CD14-positive monocyte (primary cell): ENCODE data around the gene GALC. TPM values are rescaled to one million over a fixed set of nuclear protein-coding genes. Genes with fewer than 3 reads are reported as not detected.

Experiments
- DNase-seq, 3 donors: peaks; one replicate each; pipeline ENCODE4 v3.0.0-alpha.2; 2011 to 2022
- H2AFZ ChIP-seq: 2 replicates; pipeline ENCODE4 v1.6.0; 2012; ENCODE audit warnings: mild to moderate bottlenecking, low read depth, low read length, inconsistent platforms; ENCODE audit not compliant: insufficient read depth, poor library complexity, severe bottlenecking
- H3K27ac ChIP-seq, 2 donors: 1 replicate in 1 of 2; 2 replicates in 1 of 2; pipeline ENCODE4 v1.5.1; 2012 to 2013; ENCODE audit warnings: low read length in 2 of 2, control low read depth in 1 of 2, inconsistent platforms in 1 of 2, low read depth in 1 of 2, mild to moderate bottlenecking in 1 of 2
- H3K27me3 ChIP-seq, 2 donors: one replicate each; pipeline versions ENCODE4 v1.6.0 to v1.6.1; 2011 to 2013; ENCODE audit warnings: low read length in 2 of 2; ENCODE audit not compliant: control insufficient read depth in 2 of 2, insufficient read depth in 2 of 2
- H3K36me3 ChIP-seq, 2 donors: replicated peaks in 1 of 2; 1 replicate in 1 of 2; 2 replicates in 1 of 2; pipeline versions ENCODE4 v1.5.1 to v1.6.1; 2012 to 2013; ENCODE audit warnings: low read length in 2 of 2, control low read depth in 1 of 2, inconsistent platforms in 1 of 2, mild to moderate bottlenecking in 1 of 2; ENCODE audit not compliant: insufficient read depth in 2 of 2, control insufficient read depth in 1 of 2
- H3K4me1 ChIP-seq, 2 donors: 1 replicate in 1 of 2; 2 replicates in 1 of 2; pipeline versions ENCODE4 v1.5.1 to v1.6.1; 2012 to 2013; ENCODE audit warnings: low read length in 2 of 2, control low read depth in 1 of 2, inconsistent platforms in 1 of 2, mild to moderate bottlenecking in 1 of 2, moderate library complexity in 1 of 2; ENCODE audit not compliant: insufficient read depth in 2 of 2, control insufficient read depth in 1 of 2
- H3K4me2 ChIP-seq: replicated peaks from 2 replicates; pipeline ENCODE3; 2012; ENCODE audit warnings: low read length, moderate library complexity, mild to moderate bottlenecking; ENCODE audit not compliant: poor library complexity, severe bottlenecking; ENCODE audit errors: extremely low read depth
- H3K4me3 ChIP-seq, 3 experiments: fragments of 200-600 bp in 1 of 3; sonication (generic) in 1 of 3; replicated peaks in 1 of 3; 1 replicate in 2 of 3; 2 replicates in 1 of 3; pipeline ENCODE4 v1.5.1; 2011 to 2013; ENCODE audit warnings: low read length in 3 of 3, mild to moderate bottlenecking in 3 of 3, control low read depth in 2 of 3, low read depth in 2 of 3, inconsistent platforms in 1 of 3, moderate library complexity in 1 of 3
- H3K79me2 ChIP-seq: 2 replicates; pipeline ENCODE4 v1.6.0; 2012; ENCODE audit warnings: mild to moderate bottlenecking, control low read depth, inconsistent platforms, low read length, moderate library complexity; ENCODE audit not compliant: insufficient read depth
- H3K9ac ChIP-seq: 2 replicates; pipeline ENCODE4 v1.6.0; 2017; ENCODE audit warnings: low read length, mild to moderate bottlenecking; ENCODE audit not compliant: insufficient read depth, poor library complexity, severe bottlenecking
- H3K9me3 ChIP-seq, 2 donors: replicated peaks in 1 of 2; 1 replicate in 1 of 2; 2 replicates in 1 of 2; pipeline versions ENCODE4 v1.5.1 to v1.6.1; 2012 to 2013; ENCODE audit warnings: low read length in 2 of 2, control low read depth in 1 of 2; ENCODE audit not compliant: control insufficient read depth in 1 of 2, insufficient read depth in 1 of 2
- H4K20me1 ChIP-seq: 2 replicates; pipeline ENCODE4 v1.6.0; 2012; ENCODE audit warnings: mild to moderate bottlenecking, low read length, control low read depth, moderate library complexity; ENCODE audit not compliant: insufficient read depth
- H3K27ac Mint-ChIP-seq, 7 donors: one replicate each; pipeline ENCODE4 v1.8.0; 2020; ENCODE audit warnings: mild to moderate bottlenecking in 7 of 7, mixed read lengths in 7 of 7, moderate library complexity in 6 of 7, inconsistent platforms in 2 of 7
- H3K27me3 Mint-ChIP-seq, 3 donors: one replicate each; pipeline ENCODE4 v1.8.0; 2021 to 2022; ENCODE audit warnings: low read depth in 3 of 3, mild to moderate bottlenecking in 3 of 3, mixed read lengths in 3 of 3, moderate library complexity in 3 of 3, inconsistent platforms in 1 of 3
- H3K36me3 Mint-ChIP-seq, 2 donors: one replicate each; pipeline ENCODE4 v1.8.0; 2020; ENCODE audit warnings: mixed read lengths in 2 of 2, inconsistent platforms in 1 of 2, mild to moderate bottlenecking in 1 of 2
- H3K4me1 Mint-ChIP-seq: one replicate; pipeline ENCODE4 v1.8.0; 2020; ENCODE audit warnings: mild to moderate bottlenecking, mixed read lengths
- H3K4me3 Mint-ChIP-seq, 2 donors: one replicate each; pipeline ENCODE4 v1.8.0; 2020; ENCODE audit warnings: mild to moderate bottlenecking in 2 of 2, mixed read lengths in 2 of 2, moderate library complexity in 1 of 2
- H3K9me3 Mint-ChIP-seq, 7 donors: one replicate each; pipeline ENCODE4 v1.8.0; 2020 to 2022; ENCODE audit warnings: mixed read lengths in 7 of 7, mild to moderate bottlenecking in 6 of 7, moderate library complexity in 6 of 7, inconsistent platforms in 2 of 7
- WGBS: methylation state at CpG from one replicate; pipeline ENCODE4 v1.1.5; 2013; ENCODE audit warnings: missing lambda C conversion rate; ENCODE audit not compliant: insufficient coverage; 5-methylcytosine and 5-hydroxymethylcytosine counted together
- intact Hi-C, 2 donors: fragments of 100-400 bp; cut with micrococcal nuclease; formaldehyde crosslinking; loops; one replicate each; pipeline versions ENCODE4 v1.15.0 to v1.15.1; 2023
- polyA plus RNA-seq, 3 donors: library from polyadenylated mRNA; depleted of rRNA in 1 of 3; unstranded in 2 of 3; stranded (reverse) in 1 of 3; fragments of 300-500 nt in 2 of 3; fragments of >200 nt in 1 of 3; fragmentation: Illumina TruSeq in 2 of 3; gene quantifications; 1 replicate in 2 of 3; 2 replicates in 1 of 3; pipeline ENCODE4 v1.2.3, GENCODE V29; 2012 to 2021
- TF ChIP-seq, protein P1 (sequence below): fragments of 200-600 bp; IDR thresholded peaks from one replicate; pipeline ENCODE4 v1.8.0; 2022; ENCODE audit warnings: antibody characterized with exemption, mild to moderate bottlenecking

Gene GALC
- polyA plus RNA-seq, 3 donors = 28.6 to 40.6 (median 33.8) TPM

DNA sequence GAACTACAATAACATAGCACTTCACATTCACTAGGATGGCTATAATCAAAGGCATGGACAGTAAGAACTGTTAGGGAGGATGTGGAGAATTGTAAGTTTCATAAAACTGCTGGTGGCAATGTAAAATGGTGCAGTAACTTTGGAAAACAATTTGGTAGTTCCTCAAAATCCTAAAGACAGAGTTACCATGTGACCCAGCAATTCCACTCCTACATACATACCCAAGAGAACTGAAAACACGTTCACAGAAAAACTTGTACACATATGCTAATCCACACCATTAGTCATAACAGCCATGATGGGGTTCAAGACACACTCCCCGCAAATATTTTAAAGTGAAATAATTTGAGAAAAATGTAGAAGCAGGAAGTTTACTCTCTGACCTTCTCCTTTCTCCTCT is 31.7 kb downstream of the GALC start:
- H3K9me3 Mint-ChIP-seq = peaks cover 1 to 14% (median 4%) of the 10 kb centered on the region in 7 donors
- Histone ChIP-seq H3K9ac (no peak overlapping the region), H3K9me3 (peaks cover 0 to 4% of the 10 kb centered on the region in 2 donors), H4K20me1 (no peaks in the 10 kb centered on the region), H2AFZ (no peak overlapping the region), H3K4me3 (no peak overlapping the region), H3K4me1 (peaks cover 0 to under 1% of the 10 kb centered on the region in 2 donors), H3K27me3 (no peaks in the 10 kb centered on the region), H3K36me3 (peaks cover 57 to 95% of the 10 kb centered on the region in 2 donors), H3K79me2 (no peaks in the 10 kb centered on the region), H3K27ac (no peak overlapping the region), H3K4me2 (no peak overlapping the region)
- no peaks in the 10 kb centered on the region for H3K27me3 Mint-ChIP-seq
- H3K27ac Mint-ChIP-seq = no peak overlapping the region
- intact Hi-C loops = no loop called here
- H3K4me3 Mint-ChIP-seq = no peak overlapping the region
- peaks cover 14% of the 10 kb centered on the region for H3K4me1 Mint-ChIP-seq
- no peak for DNase-seq
- TF ChIP-seq, protein P1, sequence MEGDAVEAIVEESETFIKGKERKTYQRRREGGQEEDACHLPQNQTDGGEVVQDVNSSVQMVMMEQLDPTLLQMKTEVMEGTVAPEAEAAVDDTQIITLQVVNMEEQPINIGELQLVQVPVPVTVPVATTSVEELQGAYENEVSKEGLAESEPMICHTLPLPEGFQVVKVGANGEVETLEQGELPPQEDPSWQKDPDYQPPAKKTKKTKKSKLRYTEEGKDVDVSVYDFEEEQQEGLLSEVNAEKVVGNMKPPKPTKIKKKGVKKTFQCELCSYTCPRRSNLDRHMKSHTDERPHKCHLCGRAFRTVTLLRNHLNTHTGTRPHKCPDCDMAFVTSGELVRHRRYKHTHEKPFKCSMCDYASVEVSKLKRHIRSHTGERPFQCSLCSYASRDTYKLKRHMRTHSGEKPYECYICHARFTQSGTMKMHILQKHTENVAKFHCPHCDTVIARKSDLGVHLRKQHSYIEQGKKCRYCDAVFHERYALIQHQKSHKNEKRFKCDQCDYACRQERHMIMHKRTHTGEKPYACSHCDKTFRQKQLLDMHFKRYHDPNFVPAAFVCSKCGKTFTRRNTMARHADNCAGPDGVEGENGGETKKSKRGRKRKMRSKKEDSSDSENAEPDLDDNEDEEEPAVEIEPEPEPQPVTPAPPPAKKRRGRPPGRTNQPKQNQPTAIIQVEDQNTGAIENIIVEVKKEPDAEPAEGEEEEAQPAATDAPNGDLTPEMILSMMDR = no peak
- peaks cover 74 to 83% of the 10 kb centered on the region in 2 donors for H3K36me3 Mint-ChIP-seq
- no CpG with 5 or more reads among the region's 2 CpGs for WGBS

DNA sequence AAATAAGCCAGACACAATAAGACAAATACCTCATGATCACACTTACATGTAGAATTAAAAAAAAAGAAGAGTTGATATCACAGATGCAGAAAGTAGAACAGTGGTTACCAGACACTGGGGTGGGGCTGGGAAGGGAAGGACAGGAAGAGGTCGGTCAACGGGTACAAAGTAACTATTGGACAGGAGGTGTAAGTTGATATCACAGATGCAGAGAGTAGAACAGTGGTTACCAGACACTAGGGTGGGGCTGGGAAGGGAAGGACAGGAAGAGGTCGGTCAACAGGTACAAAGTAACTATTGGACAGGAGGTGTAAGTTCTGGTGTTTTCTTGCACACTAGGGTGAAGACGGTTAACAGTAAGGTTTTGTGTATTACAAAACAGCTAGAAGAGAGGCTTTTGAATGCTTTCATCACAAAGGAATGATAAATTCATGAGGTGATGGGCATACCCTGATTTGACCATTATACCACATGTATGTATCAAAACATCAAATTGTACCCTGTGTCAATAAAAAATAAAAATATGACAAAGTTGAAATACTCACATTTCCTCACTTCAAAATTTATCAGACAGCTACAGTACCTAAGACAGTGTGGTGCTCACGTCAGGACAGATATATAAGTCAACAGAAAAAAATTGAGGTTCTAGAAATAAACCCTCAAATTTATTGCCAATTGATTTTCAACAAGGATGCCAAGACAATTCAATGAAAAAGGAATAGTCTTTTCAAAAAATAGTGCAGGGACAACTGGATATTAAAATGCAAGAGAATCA is 32.8 kb downstream of the GALC start:
- Histone ChIP-seq H3K36me3 (peaks cover 50 to 93% of the 10 kb centered on the region in 2 donors), H3K27me3 (no peaks in the 10 kb centered on the region), H2AFZ (no peak overlapping the region), H3K4me1 (peaks cover 0 to 10% of the 10 kb centered on the region in 2 donors), H3K27ac (no peak overlapping the region), H3K9me3 (peaks cover 0 to 4% of the 10 kb centered on the region in 2 donors), H4K20me1 (no peaks in the 10 kb centered on the region), H3K4me3 (no peak overlapping the region), H3K4me2 (no peak overlapping the region), H3K79me2 (no peaks in the 10 kb centered on the region), H3K9ac (no peak overlapping the region)
- DNase-seq = no peak
- no peaks in the 10 kb centered on the region for H3K27me3 Mint-ChIP-seq
- intact Hi-C loops = no loop called here
- peaks cover 1 to 14% (median 4%) of the 10 kb centered on the region in 7 donors for H3K9me3 Mint-ChIP-seq
- no peak overlapping the region for H3K27ac Mint-ChIP-seq
- peaks cover 72 to 81% of the 10 kb centered on the region in 2 donors for H3K36me3 Mint-ChIP-seq
- TF ChIP-seq, protein P1 = no peak
- H3K4me1 Mint-ChIP-seq = peaks cover 24% of the 10 kb centered on the region
- H3K4me3 Mint-ChIP-seq = no peak overlapping the region
- 96% methylated on average over 4 of the region's 5 CpGs for WGBS
